HL-60 (cell line): Measurements from ENCODE around the gene RNF220.

Experiments used
- CTCF ChIP-seq: IDR thresholded peaks from one replicate; pipeline ENCODE4 v1.5.1; 2011; ENCODE audit warnings: low read length, control low read depth, inconsistent platforms; ENCODE audit not compliant: insufficient read depth
- GABPA ChIP-seq: IDR thresholded peaks from 2 replicates; pipeline ENCODE4 v1.6.1; 2012; ENCODE audit warnings: low read depth
- POLR2AphosphoS5 ChIP-seq: IDR thresholded peaks from 2 replicates; pipeline ENCODE4 v1.6.1; 2012; ENCODE audit warnings: low read depth
- SPI1 ChIP-seq: IDR thresholded peaks from 2 replicates; pipeline ENCODE4 v1.6.1; 2012; ENCODE audit warnings: low read depth, mild to moderate bottlenecking, borderline replicate concordance

DNA sequence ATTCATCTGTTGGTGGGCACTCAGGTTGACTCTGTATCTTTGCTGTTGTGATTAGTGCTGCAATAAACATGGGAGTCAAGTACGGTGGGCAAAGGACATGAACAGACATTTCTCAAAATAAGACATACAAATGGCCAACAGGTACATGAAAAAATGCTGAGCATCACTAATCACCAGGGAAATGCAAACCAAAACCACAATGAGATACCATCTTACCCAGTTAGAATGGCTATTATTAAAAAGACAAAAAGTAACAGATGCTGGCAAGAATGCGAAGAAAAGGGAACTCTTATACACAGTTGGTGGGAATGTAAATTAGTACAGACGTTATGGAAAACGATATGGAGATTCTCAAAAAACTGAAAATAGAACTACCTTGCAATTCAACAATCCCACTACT lies 170.3 kb downstream of the RNF220 start:
- TF ChIP-seq CTCF = no peak
- TF ChIP-seq GABPA = no peak
- no peak for TF ChIP-seq POLR2AphosphoS5
- no peak for TF ChIP-seq SPI1
